ENCODE measurements around the gene PRKRA.

DNA sequence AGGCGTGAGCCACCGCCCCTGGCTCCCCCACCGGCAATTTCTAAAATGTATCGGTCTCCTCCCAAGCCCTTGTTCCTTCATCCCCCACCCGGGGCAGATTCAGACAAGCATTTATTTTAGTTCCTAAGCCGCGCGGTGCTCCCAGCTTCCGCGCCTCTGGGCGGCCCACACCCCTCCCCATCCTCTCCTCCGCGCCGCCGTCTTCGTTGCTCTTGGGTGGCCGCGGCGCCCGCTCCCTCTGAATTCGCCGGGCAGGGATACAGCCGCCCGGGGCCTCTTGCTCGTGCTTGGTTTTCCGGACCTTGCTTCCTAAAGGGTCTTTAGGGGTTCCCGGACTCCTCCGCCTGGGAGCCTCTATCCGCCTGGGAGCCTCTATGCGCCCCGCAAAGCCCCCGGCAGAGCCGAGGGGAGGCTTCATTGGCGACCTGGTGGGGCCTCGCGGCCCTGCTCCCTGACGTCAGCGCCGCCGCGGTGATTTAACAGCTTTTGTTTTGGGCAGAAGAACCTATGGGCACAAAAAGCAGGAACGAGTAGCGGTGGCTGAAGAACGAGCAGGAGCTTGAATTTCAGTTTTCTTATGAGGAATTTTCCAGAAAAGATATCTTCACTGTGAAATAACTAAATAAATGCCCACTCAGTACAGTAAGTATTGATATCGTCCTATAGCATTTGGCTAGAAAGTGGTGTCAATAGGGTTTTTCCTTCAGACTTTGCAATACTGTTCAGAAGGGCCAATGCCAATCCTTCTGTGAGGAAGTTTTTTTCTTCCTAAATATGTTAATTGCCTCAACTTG, 37.3 kb downstream of the PRKRA start:
- TF ChIP-seq POLR2AphosphoS5 (IDR thresholded peaks at IDR 0.05; ENCODE audit: low read depth, low read length) (peak; percentile 64; the same call in 1 of the 2 replicates), POLR2A (IDR thresholded peaks at IDR 0.05; ENCODE audit: low read depth, low read length) (peak; percentile 78), TAF1 (IDR thresholded peaks at IDR 0.05; ENCODE audit: low read depth, low read length) (peak; percentile 29; the same call in 1 of the 2 replicates), SPI1 (IDR thresholded peaks at IDR 0.05; ENCODE audit: low read depth, low read length) (no peak), POU2F2 (IDR thresholded peaks at IDR 0.05; ENCODE audit: low read depth, low read length) (no peak)
